Stomach (tissue), 4 donors: Measurements from ENCODE around the gene BABAM2.

Experiments used
- CTCF ChIP-seq, 7 experiments: fragments of 450-650 bp in 4 of 7; fragments of 200-600 bp in 3 of 7; sonication (generic) in 3 of 7; IDR thresholded peaks; one replicate each; pipeline ENCODE4 v1.5.1; 2016 to 2019; ENCODE audit warnings: antibody characterized with exemption in 7 of 7, control low read depth in 2 of 7, mild to moderate bottlenecking in 1 of 7
- EP300 ChIP-seq: sonication (generic); formaldehyde crosslinking; IDR thresholded peaks from one replicate; pipeline ENCODE4 v1.6.1; 2017; ENCODE audit warnings: antibody characterized with exemption
- POLR2A ChIP-seq, 4 donors: fragments of 450-650 bp; IDR thresholded peaks; one replicate each; pipeline ENCODE4 v1.6.1; 2016; ENCODE audit warnings: antibody characterized with exemption in 4 of 4, control low read depth in 2 of 4, mild to moderate bottlenecking in 1 of 4, moderate library complexity in 1 of 4
- POLR2AphosphoS5 ChIP-seq, 3 donors: sonication (generic); formaldehyde crosslinking; IDR thresholded peaks; one replicate each; pipeline ENCODE4 v1.6.1; 2016; ENCODE audit warnings: antibody characterized with exemption in 3 of 3

GRCh38 chr2:28085201-28085600 lies 194.7 kb downstream of the BABAM2 start:
- no peak for TF ChIP-seq POLR2A (IDR thresholded peaks at IDR 0.05)
- TF ChIP-seq CTCF (IDR thresholded peaks at IDR 0.05), result no peak
- TF ChIP-seq EP300, result no peak
- no peak for TF ChIP-seq POLR2AphosphoS5 (IDR thresholded peaks at IDR 0.05)
